Mononuclear cell (primary cell): Measurements from ENCODE around the gene OR13C5. TPM values are rescaled to one million over a fixed set of nuclear protein-coding genes. Genes with fewer than 3 reads are reported as not detected.
"Not testable (repeated sequence)": the region's sequence is repeated elsewhere in the genome, so short reads cannot be mapped to it uniquely, and the experiment has no call there.

ENCODE experiments used
- H3K27me3 ChIP-seq: 2 replicates; pipeline ENCODE4 v1.6.0; 2011; ENCODE audit warnings: low read length, control low read depth; ENCODE audit not compliant: insufficient read depth
- H3K4me1 ChIP-seq: 2 replicates; pipeline ENCODE4 v1.5.1; 2011; ENCODE audit warnings: mild to moderate bottlenecking, low read length, control low read depth; ENCODE audit not compliant: insufficient read depth
- H3K4me3 ChIP-seq: 2 replicates; pipeline ENCODE4 v1.5.1; 2011; ENCODE audit warnings: mild to moderate bottlenecking, low read length, moderate library complexity
- H3K9me3 ChIP-seq: 2 replicates; pipeline ENCODE4 v1.5.1; 2011; ENCODE audit warnings: low read depth, mild to moderate bottlenecking, control low read depth, low read length
- total RNA-seq: library from RNA; depleted of rRNA; stranded (reverse); fragments of >200 nt; gene quantifications from one replicate; pipeline ENCODE4 v1.2.3, GENCODE V29; 2012

Gene OR13C5
- not detected for total RNA-seq

DNA sequence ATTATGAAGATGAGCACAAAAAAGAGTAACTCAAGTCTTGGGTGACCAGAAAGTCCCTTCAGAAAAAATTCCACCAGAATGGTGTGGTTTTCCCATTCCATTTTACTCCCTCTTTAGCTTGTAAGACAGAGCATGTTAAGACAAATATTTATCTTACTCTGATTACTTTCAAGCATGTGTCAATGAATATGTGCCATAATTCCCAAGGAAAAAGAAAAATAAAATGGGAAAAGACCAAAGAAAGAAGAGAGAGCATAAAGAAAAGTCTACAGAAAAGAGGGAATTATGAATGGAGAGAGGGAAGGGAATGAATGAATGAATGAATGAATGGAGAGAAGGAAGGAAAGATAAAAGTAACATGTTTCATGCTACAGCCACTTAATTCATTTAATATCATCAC, at the start of gene OR13C5:
OR13C5 (minus strand) TSS at position 101 of the 400 bp plus-strand sequence; CDS start at position 101, 0 bp downstream.
- not testable (repeated sequence) for H3K4me3 ChIP-seq, H3K9me3 ChIP-seq, H3K4me1 ChIP-seq, H3K27me3 ChIP-seq

DNA sequence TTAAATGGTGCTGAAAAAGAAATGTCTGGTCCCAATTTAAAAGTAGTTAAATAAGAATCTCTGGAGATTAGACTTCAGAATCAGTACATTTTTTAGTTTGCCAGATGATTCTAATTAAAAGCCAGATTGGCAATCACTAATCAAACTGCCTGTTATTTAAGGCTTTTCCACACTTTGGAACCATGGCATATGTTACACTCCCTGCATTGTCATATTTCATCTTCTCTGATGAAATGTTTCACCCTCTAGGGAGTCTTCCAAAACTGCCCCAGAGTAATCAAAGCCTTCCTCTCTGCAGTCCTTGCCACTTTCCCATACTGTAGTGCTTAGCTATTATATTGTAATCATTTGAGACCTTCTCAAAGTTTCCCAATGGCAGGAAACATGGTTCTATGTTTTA, 36.2 kb upstream of the OR13C5 start:
- Histone ChIP-seq H3K9me3 (peaks cover 10% of the 10 kb centered on the region), H3K4me3 (no peak overlapping the region), H3K4me1 (no peaks in the 10 kb centered on the region), H3K27me3 (no peaks in the 10 kb centered on the region)

GRCh38 chr9:104633976-104634520, 34.8 kb upstream of the OR13C5 start:
- Histone ChIP-seq H3K4me1 (no peaks in the 10 kb centered on the region), H3K27me3 (no peaks in the 10 kb centered on the region), H3K9me3 (peaks cover 5% of the 10 kb centered on the region), H3K4me3 (no peak overlapping the region)

GRCh38 chr9:104625964-104626363, 26.8 kb upstream of the OR13C5 start:
- H3K27me3 ChIP-seq, H3K4me3 ChIP-seq, H3K4me1 ChIP-seq, H3K9me3 ChIP-seq: not testable (repeated sequence)

DNA sequence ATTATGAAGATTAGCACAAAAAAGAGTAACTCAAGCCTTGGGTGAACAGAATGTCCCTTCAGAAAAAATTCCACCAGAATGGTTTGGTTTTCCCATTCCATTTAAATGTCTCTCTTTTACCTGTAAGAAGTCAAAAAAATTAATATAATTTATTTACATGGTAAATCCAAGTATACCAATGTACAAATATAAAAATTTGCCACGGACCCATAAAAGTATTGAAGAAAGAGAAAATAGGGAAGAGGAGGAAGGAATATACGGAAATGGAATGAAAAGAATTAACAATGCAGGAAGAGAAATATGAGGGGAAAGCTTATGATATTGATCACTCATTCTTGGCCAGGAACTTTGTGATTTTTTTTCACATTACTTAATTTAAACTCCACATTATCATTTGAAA, 18.9 kb upstream of the OR13C5 start, which contains the start of gene OR13C9:
OR13C9 (minus strand) TSS at position 101 of the 400 bp plus-strand sequence; CDS start at position 101, 0 bp downstream.
- H3K4me3 ChIP-seq: no peak within 1 kb of the TSS
- no peaks in the 10 kb centered on the region for H3K4me1 ChIP-seq
- no peaks in the 10 kb centered on the region for H3K27me3 ChIP-seq
- no peaks in the 10 kb centered on the region for H3K9me3 ChIP-seq

DNA sequence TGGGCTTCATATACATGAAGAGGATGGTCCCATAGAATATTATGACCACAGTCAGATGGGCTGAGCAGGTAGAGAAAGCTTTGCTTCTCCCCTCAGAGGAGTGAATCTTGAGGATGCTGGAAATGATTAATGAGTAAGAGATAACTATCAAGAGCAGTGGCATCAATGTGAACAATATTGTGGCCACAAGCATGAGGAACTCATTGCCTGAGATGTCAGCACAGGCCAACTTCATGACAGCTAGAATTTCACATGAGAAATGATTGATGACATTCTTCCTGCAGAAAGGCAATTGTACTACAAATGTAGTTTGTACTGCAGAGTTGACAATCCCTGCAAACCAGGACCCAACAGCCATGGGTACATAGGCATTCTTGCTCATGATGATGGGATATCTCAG, 18.2 kb upstream of the OR13C5 start:
- Histone ChIP-seq H3K4me1 (no peaks in the 10 kb centered on the region), H3K27me3 (no peaks in the 10 kb centered on the region), H3K4me3 (no peak overlapping the region), H3K9me3 (no peaks in the 10 kb centered on the region)

DNA sequence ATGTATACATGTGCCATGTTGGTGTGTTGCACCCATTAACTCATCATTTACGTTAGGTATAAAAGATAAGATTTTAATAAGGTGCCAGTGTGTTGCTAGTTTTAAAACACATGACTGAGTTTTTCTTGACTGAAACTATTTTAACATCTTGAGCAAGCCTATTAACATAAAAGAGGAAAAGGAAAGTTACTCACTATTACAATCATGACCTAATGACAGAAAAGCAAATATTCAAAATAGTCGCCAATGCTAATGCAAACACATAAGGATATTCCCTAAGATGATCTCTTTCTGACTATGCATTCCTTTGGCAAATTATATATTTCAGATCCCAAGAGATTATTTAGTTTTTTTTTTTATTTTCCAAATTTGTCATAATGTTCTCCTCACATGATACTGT, 12.0 kb upstream of the OR13C5 start:
- no peak overlapping the region for H3K4me3 ChIP-seq
- H3K27me3 ChIP-seq: no peaks in the 10 kb centered on the region
- no peaks in the 10 kb centered on the region for H3K4me1 ChIP-seq
- H3K9me3 ChIP-seq: no peaks in the 10 kb centered on the region

GRCh38 chr9:104608336-104608735, 9.1 kb upstream of the OR13C5 start:
- Histone ChIP-seq H3K9me3 (no peaks in the 10 kb centered on the region), H3K4me1 (no peaks in the 10 kb centered on the region), H3K27me3 (no peaks in the 10 kb centered on the region), H3K4me3 (no peak overlapping the region)

GRCh38 chr9:104606152-104606551, 6.9 kb upstream of the OR13C5 start:
- H3K27me3 ChIP-seq: no peaks in the 10 kb centered on the region
- no peaks in the 10 kb centered on the region for H3K9me3 ChIP-seq
- H3K4me1 ChIP-seq: no peaks in the 10 kb centered on the region

DNA sequence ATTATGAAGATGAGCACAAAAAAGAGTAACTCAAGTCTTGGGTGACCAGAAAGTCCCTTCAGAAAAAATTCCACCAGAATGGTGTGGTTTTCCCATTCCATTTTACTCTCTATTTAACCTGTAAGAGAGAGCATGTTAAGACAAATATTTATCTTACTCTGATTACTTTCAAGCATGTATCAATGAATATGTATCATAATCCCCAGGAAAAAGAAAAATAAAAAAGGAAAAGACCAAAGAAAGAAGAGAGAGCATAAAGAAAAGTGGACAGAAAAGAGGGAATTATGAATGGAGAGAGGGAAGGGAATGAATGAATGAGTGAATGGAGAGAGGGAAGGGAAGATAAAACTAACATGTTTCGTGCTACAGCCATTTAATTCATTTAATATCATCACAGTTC, 6.3 kb upstream of the OR13C5 start, which contains the start of gene OR13C2:
OR13C2 (minus strand) TSS at position 101 of the 400 bp plus-strand sequence; CDS start at position 101, 0 bp downstream.
- H3K4me1 ChIP-seq, H3K4me3 ChIP-seq, H3K9me3 ChIP-seq, H3K27me3 ChIP-seq: not testable (repeated sequence)

More at GRCh38 chr9:104606152-104606551, 6.9 kb upstream of the OR13C5 start:
- no peak overlapping the region for H3K4me3 ChIP-seq

DNA sequence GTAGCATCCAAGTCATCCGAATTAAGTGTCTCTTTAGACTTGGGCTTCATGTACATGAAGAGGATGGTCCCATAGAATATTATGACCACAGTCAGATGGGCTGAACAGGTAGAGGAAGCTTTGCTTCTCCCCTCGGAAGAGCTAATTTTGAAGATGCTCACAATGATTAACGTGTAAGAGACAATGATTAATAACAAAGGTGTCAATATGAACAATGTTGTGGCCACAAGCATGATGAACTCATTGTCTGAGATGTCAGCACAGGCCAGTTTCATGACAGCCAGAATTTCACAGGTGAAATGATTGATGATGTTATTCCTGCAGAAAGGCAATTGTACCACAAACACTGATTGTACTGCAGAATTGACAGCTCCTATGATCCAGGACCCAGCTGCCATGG, 5.6 kb upstream of the OR13C5 start:
- Histone ChIP-seq H3K4me3 (no peak overlapping the region), H3K9me3 (no peaks in the 10 kb centered on the region), H3K27me3 (no peaks in the 10 kb centered on the region), H3K4me1 (no peaks in the 10 kb centered on the region)

DNA sequence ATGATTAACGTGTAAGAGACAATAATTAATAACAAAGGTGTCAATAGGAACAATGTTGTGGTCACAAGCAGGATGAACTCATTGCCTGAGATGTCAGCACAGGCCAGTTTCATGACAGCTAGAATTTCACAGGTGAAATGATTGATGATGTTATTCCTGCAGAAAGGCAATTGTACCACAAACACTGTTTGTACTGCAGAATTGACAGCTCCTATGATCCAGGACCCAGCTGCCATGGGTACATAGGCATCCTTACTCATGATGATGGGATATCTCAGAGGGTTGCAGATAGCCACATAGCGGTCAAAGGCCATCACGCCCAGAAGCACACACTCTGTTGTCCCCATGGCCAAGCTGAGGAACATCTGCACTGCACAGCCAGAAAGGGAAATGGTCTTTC, 464 bp downstream of the OR13C5 start:
- not testable (repeated sequence) for H3K27me3 ChIP-seq, H3K9me3 ChIP-seq, H3K4me3 ChIP-seq, H3K4me1 ChIP-seq

DNA sequence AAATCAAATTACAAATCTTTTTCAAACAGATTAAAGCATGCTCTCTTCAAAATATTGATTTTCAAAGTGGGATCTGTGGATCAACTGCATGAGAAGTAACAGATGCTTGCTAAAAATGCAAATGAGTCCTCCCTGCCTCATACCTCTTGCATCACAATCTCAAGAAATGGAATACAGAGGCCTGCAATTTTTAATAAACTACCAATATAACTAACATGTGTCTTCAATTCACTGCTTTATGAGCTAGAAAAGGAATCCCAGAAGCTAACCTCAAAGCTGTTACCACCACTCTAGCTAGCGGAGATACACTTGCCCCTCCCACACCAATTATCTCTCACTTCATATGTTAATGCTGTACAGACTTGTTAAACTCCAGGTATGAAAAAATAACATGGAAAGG, 9.6 kb downstream of the OR13C5 start:
- no peaks in the 10 kb centered on the region for H3K4me1 ChIP-seq
- no peaks in the 10 kb centered on the region for H3K27me3 ChIP-seq
- H3K9me3 ChIP-seq: no peaks in the 10 kb centered on the region
- no peak overlapping the region for H3K4me3 ChIP-seq

- Histone ChIP-seq H3K4me1 (no peaks in the 10 kb centered on the region), H3K4me3 (no peak overlapping the region), H3K27me3 (no peaks in the 10 kb centered on the region), H3K9me3 (no peaks in the 10 kb centered on the region)
Observed at GRCh38 chr9:104586496-104587180, 12.6 kb downstream of the OR13C5 start.

DNA sequence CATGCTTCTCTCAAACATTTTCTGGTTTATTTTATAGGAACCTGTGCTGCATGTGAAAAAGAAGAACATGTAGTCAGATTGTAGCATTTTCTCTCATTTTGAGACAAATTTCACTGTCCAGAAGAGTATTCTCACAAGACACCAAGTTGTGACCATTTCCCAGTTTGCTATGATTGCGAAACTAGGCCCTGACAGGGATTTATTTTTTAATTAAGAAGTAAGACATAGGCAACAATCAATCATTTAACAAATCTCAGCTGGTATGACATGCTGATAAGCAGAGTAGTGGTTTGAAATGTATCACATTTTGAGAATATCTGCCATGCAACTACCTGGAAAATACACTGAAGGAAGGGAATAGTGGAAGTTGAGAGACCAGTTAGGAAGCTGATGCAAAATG, 18.7 kb downstream of the OR13C5 start:
- Histone ChIP-seq H3K9me3 (no peaks in the 10 kb centered on the region), H3K4me1 (no peaks in the 10 kb centered on the region), H3K4me3 (no peak overlapping the region), H3K27me3 (no peaks in the 10 kb centered on the region)

DNA sequence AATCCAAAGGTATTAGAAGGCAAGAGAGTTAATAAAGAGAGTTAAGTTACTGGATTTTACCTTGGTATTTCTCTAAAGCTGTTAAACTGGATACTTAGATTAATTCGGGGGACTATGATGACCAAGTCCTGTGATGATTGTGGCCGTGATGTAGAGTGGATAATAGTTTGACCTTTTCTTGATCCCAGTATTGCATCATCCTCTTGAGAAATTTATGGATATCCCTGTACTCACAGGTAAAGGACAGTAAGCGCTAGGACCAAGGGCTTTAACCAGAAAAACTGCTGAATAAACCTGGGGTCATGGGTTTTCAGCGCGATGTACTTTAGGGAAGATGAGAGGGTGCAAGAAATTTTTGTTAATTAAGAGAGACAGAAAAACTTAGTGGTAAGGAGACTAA, 21.9 kb downstream of the OR13C5 start:
- H3K4me3 ChIP-seq: no peak overlapping the region

More for the DNA sequence above, 21.9 kb downstream of the OR13C5 start:
- H3K27me3 ChIP-seq: no peaks in the 10 kb centered on the region
- no peaks in the 10 kb centered on the region for H3K9me3 ChIP-seq
- H3K4me1 ChIP-seq: no peaks in the 10 kb centered on the region
